NCI-H1694 treated with DMSO at 0.1 percent for 48 hours (cell line): ENCODE data around the gene ANK3.

Experiments
- DNase-seq: peaks from one replicate; lab custom pipeline; 2025; lab: John Stamatoyannopoulos, UW

Gene ANK3

DNA sequence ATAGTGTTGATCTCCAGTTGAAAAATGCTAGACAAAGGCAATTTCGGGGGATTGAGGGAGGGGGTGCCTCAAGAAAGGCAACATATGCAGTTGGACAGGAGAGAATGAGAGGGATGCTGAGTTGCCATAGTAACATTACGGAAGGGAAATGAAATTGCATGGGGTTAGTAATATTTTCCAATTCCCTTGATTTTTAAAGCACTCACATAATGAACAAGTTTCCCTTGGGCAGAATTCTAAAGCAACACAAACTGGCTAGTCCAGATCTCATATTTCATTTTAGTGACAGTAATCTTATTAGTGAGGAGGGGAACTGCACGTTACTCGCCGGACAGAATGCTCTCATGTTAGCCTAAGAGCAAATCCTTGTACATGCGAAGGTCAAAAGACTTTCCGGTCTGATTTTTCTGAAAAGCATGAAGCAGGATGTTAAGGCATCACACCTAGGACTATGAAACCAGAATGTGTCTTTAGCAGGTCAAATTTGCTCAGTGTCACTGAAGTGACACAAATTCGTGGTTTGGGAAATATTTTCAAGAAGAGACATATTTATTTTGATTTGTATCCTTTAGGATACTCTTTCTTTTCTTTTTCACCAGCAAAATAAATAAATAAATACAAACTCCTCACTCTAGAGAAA lies 165.5 kb downstream of the ANK3 start:
- DNase-seq, result no peak

DNA sequence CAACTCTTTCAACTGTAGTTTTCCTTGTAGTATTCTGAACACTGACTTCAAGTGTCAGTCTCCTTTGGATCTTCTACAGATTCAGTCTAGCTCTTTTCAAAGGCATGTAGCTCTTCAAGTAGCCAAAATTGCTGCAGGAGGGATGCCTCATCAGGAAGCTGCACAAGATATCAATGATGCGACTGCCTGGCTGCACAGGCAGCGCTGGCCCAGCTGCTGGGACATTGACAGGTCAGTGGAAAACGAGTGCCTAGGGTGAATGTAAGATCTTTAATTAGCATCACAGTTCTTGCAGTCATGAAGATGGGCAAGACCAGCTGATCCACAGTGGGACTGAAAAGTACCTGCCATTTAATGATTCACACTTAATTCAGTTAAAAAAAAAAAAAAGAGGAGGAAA lies 167.6 kb downstream of the ANK3 start:
- no peak for DNase-seq

- no peak for DNase-seq
Observed at GRCh38 chr10:60212195-60212594, 177.5 kb downstream of the ANK3 start.

DNA sequence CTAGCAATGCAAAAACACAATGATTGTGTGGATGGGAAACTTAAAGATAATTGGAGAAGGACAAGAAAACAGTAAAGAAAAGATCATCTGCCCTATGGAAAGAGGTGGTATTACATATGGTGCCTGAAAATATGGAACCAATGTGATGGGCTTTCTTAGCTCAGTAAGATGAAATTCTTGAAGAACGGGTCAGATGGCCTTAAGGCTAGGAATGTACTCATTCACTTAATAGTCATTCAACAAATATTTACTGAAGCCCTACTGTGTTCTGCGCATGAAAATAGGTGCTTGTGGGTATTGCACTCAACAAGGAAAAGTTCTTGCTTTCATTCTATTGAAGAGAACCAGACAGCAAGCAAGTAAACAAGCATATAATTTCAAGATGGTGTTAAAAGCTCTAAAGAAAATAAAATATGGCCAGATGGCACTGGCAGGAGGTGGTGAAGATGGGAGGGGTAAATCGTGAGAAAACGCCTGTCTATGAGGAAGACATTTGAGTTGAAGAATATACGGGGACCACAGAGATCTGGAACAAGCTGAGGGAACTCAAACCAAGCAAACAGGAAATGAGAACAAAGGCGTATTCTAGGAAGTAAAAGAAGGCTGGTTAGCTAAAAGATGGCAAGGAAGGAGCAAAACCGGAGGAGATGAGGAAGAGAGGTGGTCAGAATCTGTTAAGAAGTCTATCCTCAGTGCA lies 179.7 kb downstream of the ANK3 start:
- no peak for DNase-seq

DNA sequence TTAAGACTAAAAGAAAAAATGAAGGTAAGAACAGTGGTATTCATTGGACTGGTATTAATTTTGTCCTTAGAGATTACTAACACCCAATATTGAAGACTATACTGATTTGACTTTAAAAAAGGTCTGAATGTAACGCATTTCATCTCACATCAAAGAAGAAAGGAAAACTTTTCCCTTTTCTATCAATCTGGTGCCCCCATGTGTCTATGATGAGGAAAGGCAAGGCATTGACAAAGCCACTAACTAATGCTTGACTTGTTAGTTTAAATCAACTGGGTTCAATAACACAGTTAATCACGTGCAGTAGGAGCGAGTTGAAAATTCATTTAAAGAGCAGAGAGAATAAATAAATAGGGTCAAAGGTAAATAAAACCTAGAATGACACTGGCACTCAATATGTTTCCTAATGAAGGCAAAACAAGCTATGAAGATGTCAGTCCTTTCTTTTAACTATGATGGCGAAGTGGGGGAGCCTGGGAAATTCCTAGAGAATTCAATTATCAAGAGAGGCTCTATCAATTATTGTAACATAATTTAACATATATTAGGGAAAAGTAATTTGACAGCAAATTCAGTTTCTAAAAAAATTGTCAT lies 180.9 kb downstream of the ANK3 start:
- peak; percentile 41 for DNase-seq

DNA sequence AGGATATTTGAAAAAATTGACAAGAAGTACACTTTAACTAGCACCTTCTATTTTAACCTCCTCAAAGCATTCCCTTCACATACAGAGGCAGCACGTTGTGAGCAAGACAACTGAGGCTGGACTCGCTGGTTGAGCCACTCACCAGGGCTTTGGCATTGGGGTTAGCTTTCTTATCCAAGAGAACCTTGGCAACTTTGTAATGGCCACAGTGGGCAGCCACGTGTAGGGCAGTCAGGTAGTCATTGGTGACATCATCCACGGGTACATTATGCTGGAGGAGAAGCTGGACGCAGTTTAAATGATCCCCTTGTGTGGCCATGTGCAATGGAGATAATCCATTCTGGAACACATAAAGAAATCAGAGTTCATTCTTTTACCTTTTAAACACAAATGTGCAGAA lies 181.8 kb downstream of the ANK3 start:
- DNase-seq, result no peak

GRCh38 chr10:60206735-60207134 lies 182.9 kb downstream of the ANK3 start:
- no peak for DNase-seq

DNA sequence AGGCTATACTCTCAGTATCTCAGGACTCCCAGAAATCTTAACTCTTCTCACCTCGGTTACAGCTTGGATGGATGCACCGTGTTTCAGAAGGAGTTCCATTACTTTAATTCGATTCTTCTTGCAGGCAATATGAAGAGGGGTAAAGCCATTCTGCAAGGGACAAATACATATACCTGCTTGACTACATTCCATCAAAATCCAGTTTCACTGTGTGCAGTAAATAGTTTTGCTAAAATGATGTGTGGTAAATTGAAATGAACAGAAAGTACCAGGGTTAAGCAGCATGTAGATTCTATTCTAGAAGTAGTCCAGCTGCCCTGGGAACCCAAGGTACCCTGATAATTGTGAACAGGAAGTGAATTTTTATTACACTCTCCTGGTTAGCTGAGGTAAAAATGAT lies 183.9 kb downstream of the ANK3 start:
- DNase-seq, result no peak

- DNase-seq, result peak; percentile 21
Observed at GRCh38 chr10:60203993-60204618, 185.6 kb downstream of the ANK3 start.

GRCh38 chr10:60200682-60201053 lies 189.0 kb downstream of the ANK3 start:
- no peak for DNase-seq

GRCh38 chr10:60200012-60200681 lies 189.5 kb downstream of the ANK3 start:
- no peak for DNase-seq

GRCh38 chr10:60197206-60197605 lies 192.5 kb downstream of the ANK3 start:
- no peak for DNase-seq

- no peak for DNase-seq
Observed at GRCh38 chr10:60194421-60194820, 195.3 kb downstream of the ANK3 start.

DNA sequence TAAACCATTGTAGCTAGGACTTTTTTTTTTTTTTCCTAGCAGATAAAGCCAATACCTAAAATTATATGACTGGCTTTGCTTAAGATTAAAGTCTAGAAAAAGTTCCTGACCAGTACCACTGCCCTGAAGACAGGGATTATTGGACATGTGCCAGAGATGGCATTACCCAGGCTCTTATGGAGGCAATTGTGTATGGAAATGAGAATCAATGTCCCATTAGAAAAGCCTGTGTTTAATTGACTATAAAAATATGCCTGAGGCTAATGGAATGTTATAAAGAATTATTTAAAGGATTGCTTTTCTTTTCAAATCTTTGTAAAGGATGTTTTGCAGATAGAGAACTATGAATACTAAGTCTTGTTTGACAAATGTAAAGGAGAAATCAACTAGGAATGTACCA lies 196.7 kb downstream of the ANK3 start:
- no peak for DNase-seq

GRCh38 chr10:60189861-60190475 lies 199.7 kb downstream of the ANK3 start:
- no peak for DNase-seq

GRCh38 chr10:60188548-60188947 lies 201.1 kb downstream of the ANK3 start:
- no peak for DNase-seq

GRCh38 chr10:60187691-60188090 lies 202.0 kb downstream of the ANK3 start:
- no peak for DNase-seq

DNA sequence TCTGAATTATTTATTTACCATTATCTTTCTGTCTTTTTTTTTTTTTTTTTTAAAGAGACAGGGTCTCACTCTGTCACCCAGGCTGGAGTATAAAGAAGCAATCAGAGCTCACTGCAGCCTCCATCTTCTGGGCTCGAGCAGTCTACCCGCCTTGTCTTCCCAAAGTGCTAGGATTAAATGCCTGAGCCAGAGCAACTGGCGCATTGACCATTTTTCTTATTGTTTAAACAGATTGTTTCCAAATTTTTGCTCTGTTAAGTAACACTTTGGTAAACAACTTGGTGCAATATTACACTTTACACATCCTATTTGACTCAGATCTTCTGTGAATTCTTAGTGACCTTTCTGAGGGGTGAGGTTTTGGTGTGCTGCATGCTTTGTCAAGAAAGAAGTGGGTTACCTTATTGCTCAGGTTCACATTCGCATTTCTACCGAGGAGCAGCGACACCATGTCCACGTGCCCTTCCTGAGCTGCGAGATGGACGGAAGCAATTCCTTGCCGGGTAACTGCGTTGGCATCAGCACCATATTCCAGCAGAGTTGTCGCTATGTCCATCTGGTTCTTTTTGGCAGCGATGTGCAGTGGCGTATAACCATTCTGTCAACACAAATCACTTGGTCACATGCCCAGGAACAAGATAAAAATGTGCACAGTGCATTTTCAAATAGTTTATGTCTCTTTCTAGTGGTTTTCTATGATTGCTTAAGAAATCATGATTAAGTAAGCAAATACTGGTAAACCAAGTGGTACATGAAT lies 203.2 kb downstream of the ANK3 start:
- DNase-seq, result peak; percentile 47

GRCh38 chr10:60185421-60185820 lies 204.3 kb downstream of the ANK3 start:
- no peak for DNase-seq

GRCh38 chr10:60182691-60183090 lies 207.0 kb downstream of the ANK3 start:
- no peak for DNase-seq

GRCh38 chr10:60176925-60177324 lies 212.8 kb downstream of the ANK3 start:
- no peak for DNase-seq
